HEK293 (cell line): ENCODE measurements around the gene HIPK2.

ENCODE experiments used
- CTCF ChIA-PET: fragments of 350-600 bp; formaldehyde crosslinking; extraction: SDS; loops from one replicate; lab custom pipeline; 2021; ENCODE audit warnings: antibody characterized with exemption; lab: Yijun Ruan, JAX
- POLR2A ChIA-PET: fragments of 300-600 bp; formaldehyde crosslinking; extraction: SDS; loops from one replicate; lab custom pipeline; 2020; ENCODE audit warnings: antibody characterized with exemption, inconsistent platforms; lab: Yijun Ruan, JAX
- H3K27ac ChIP-seq: fragments of 200-500 bp; sonication (Bioruptor generic); 2 replicates; pipeline ENCODE4 v1.5.1; 2014; ENCODE audit warnings: low read depth, low read length, control low read depth, inconsistent platforms; ENCODE audit errors: extremely low read depth
- H3K36me3 ChIP-seq, 2 experiments: fragments of 200-500 bp in 1 of 2; sonication (Bioruptor generic) in 1 of 2; 1 replicate in 1 of 2; 2 replicates in 1 of 2; pipeline ENCODE4 v1.5.1; 2014 to 2017; ENCODE audit warnings: inconsistent platforms in 2 of 2, low read length in 2 of 2; ENCODE audit not compliant: control insufficient read depth in 2 of 2, insufficient read depth in 1 of 2
- H3K4me1 ChIP-seq: fragments of 200-500 bp; sonication (Bioruptor generic); 2 replicates; pipeline ENCODE4 v1.5.1; 2014; ENCODE audit warnings: mild to moderate bottlenecking, low read length, inconsistent platforms; ENCODE audit not compliant: control insufficient read depth, insufficient read depth
- H3K4me3 ChIP-seq: 2 replicates; pipeline ENCODE4 v1.5.1; 2011; ENCODE audit warnings: low read depth, mild to moderate bottlenecking, control low read depth, low read length, moderate library complexity
- H3K9me3 ChIP-seq: fragments of 200-500 bp; sonication (Bioruptor generic); 2 replicates; pipeline ENCODE4 v1.5.1; 2014; ENCODE audit warnings: low read depth, low read length, inconsistent platforms; ENCODE audit not compliant: control insufficient read depth, insufficient read depth
- AEBP2 ChIP-seq: fragments of 450-650 bp; formaldehyde crosslinking; IDR thresholded peaks from 2 replicates; pipeline ENCODE4 v1.5.1; 2016; ENCODE audit warnings: missing biosample characterization, missing genetic modification characterization, borderline replicate concordance
- BCL11B ChIP-seq: fragments of 450-650 bp; formaldehyde crosslinking; IDR thresholded peaks from 2 replicates; pipeline ENCODE4 v1.5.1; 2016; ENCODE audit warnings: low read depth, missing biosample characterization, missing genetic modification characterization
- OSR2 ChIP-seq: fragments of 450-650 bp; formaldehyde crosslinking; IDR thresholded peaks from 2 replicates; pipeline ENCODE4 v1.5.1; 2016; ENCODE audit warnings: missing biosample characterization, missing genetic modification characterization
- PRDM6 ChIP-seq: fragments of 450-650 bp; formaldehyde crosslinking; IDR thresholded peaks from 2 replicates; pipeline ENCODE4 v1.5.1; 2017; ENCODE audit warnings: missing biosample characterization, missing genetic modification characterization
- ZBTB1 ChIP-seq: fragments of 450-650 bp; formaldehyde crosslinking; IDR thresholded peaks from 2 replicates; pipeline ENCODE4 v1.5.1; 2016; ENCODE audit warnings: missing biosample characterization, missing genetic modification characterization
- ZBTB8A ChIP-seq: fragments of 450-650 bp; formaldehyde crosslinking; IDR thresholded peaks from 2 replicates; pipeline ENCODE4 v1.5.1; 2016; ENCODE audit warnings: missing biosample characterization, missing genetic modification characterization
- ZNF2 ChIP-seq: fragments of 450-650 bp; formaldehyde crosslinking; IDR thresholded peaks from 2 replicates; pipeline ENCODE4 v1.5.1; 2016; ENCODE audit warnings: missing biosample characterization, missing genetic modification characterization
- ZNF211 ChIP-seq: fragments of 450-650 bp; formaldehyde crosslinking; IDR thresholded peaks from 2 replicates; pipeline ENCODE4 v1.5.1; 2016; ENCODE audit warnings: low read depth, missing biosample characterization, missing genetic modification characterization
- ZNF341 ChIP-seq: fragments of 450-650 bp; formaldehyde crosslinking; IDR thresholded peaks from 2 replicates; pipeline ENCODE4; 2016; ENCODE audit warnings: low read depth, missing biosample characterization, missing genetic modification characterization
- ZNF416 ChIP-seq: fragments of 450-650 bp; formaldehyde crosslinking; IDR thresholded peaks from 2 replicates; pipeline ENCODE4 v1.5.1; 2016; ENCODE audit warnings: missing biosample characterization, missing genetic modification characterization
- ZNF423 ChIP-seq: fragments of 450-650 bp; formaldehyde crosslinking; IDR thresholded peaks from 2 replicates; pipeline ENCODE4 v1.5.1; 2016; ENCODE audit warnings: missing biosample characterization, missing genetic modification characterization
- ZNF530 ChIP-seq: fragments of 450-650 bp; formaldehyde crosslinking; IDR thresholded peaks from 2 replicates; pipeline ENCODE4 v1.5.1; 2016; ENCODE audit warnings: low read depth, missing biosample characterization, missing genetic modification characterization
- ZNF610 ChIP-seq: fragments of 450-650 bp; formaldehyde crosslinking; IDR thresholded peaks from 2 replicates; pipeline ENCODE4 v1.5.1; 2016; ENCODE audit warnings: missing biosample characterization, missing genetic modification characterization, borderline replicate concordance
- ZNF629 ChIP-seq: fragments of 450-650 bp; formaldehyde crosslinking; IDR thresholded peaks from 2 replicates; pipeline ENCODE4 v1.5.1; 2017; ENCODE audit warnings: missing biosample characterization, missing genetic modification characterization
- ZNF701 ChIP-seq: fragments of 450-650 bp; formaldehyde crosslinking; IDR thresholded peaks from 2 replicates; pipeline ENCODE4 v1.5.1; 2016; ENCODE audit warnings: missing biosample characterization, missing genetic modification characterization
- ZNF768 ChIP-seq: fragments of 450-650 bp; formaldehyde crosslinking; IDR thresholded peaks from 2 replicates; pipeline ENCODE4 v1.5.1; 2018; ENCODE audit warnings: missing biosample characterization, mild to moderate bottlenecking, missing genetic modification characterization
- ZNF843 ChIP-seq: fragments of 450-650 bp; formaldehyde crosslinking; IDR thresholded peaks from 2 replicates; pipeline ENCODE4 v1.5.1; 2016; ENCODE audit warnings: missing biosample characterization, missing genetic modification characterization
- ZXDB ChIP-seq: fragments of 450-650 bp; formaldehyde crosslinking; IDR thresholded peaks from 2 replicates; pipeline ENCODE4 v1.5.1; 2016; ENCODE audit warnings: missing biosample characterization, missing genetic modification characterization
- TF ChIP-seq, protein P1 (sequence below): fragments of 450-650 bp; formaldehyde crosslinking; IDR thresholded peaks from 2 replicates; pipeline ENCODE4 v1.5.1; 2016; ENCODE audit warnings: missing biosample characterization, missing genetic modification characterization
- TF ChIP-seq, protein P2 (sequence below): IDR thresholded peaks from 2 replicates; pipeline ENCODE4 v1.6.1; 2011; ENCODE audit warnings: mild to moderate bottlenecking, low read depth, low read length, borderline replicate concordance
- TF ChIP-seq, protein P3 (sequence below): fragments of 450-650 bp; IDR thresholded peaks from 2 replicates; pipeline ENCODE4 v1.5.1; 2018; ENCODE audit warnings: missing biosample characterization, missing genetic modification characterization
- TF ChIP-seq, protein P4 (sequence below): fragments of 450-650 bp; formaldehyde crosslinking; IDR thresholded peaks from 2 replicates; pipeline ENCODE4 v1.5.1; 2016; ENCODE audit warnings: missing biosample characterization, missing genetic modification characterization

Gene HIPK2

GRCh38 chr7:139721417-139721816, 56.4 kb downstream of the HIPK2 start:
- no peaks in the 10 kb centered on the region for H3K9me3 ChIP-seq
- peaks cover 12% of the 10 kb centered on the region for H3K4me1 ChIP-seq
- CTCF ChIA-PET: no interaction called here

GRCh38 chr7:139720705-139721231, 57.0 kb downstream of the HIPK2 start:
- TF ChIP-seq, protein P1, sequence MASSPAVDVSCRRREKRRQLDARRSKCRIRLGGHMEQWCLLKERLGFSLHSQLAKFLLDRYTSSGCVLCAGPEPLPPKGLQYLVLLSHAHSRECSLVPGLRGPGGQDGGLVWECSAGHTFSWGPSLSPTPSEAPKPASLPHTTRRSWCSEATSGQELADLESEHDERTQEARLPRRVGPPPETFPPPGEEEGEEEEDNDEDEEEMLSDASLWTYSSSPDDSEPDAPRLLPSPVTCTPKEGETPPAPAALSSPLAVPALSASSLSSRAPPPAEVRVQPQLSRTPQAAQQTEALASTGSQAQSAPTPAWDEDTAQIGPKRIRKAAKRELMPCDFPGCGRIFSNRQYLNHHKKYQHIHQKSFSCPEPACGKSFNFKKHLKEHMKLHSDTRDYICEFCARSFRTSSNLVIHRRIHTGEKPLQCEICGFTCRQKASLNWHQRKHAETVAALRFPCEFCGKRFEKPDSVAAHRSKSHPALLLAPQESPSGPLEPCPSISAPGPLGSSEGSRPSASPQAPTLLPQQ: 0 out of 2 replicates have a peak, but pooled peaks have one; percentile 23
- no peak for TF ChIP-seq ZBTB1 (tag by site-specific recombination)
- peak; percentile 90 for TF ChIP-seq ZNF341 (tag by site-specific recombination)
- 0 out of 2 replicates have a peak, but pooled peaks have one; percentile 21 for TF ChIP-seq ZNF768 (tag by site-specific recombination)
- peak; percentile 71 for TF ChIP-seq PRDM6 (tag by site-specific recombination)
- TF ChIP-seq ZXDB (tag by site-specific recombination): 0 out of 2 replicates have a peak, but pooled peaks have one; percentile 35
- no peak for TF ChIP-seq AEBP2 (tag by site-specific recombination)
- 0 out of 2 replicates have a peak, but pooled peaks have one; percentile 27 for TF ChIP-seq OSR2 (tag by site-specific recombination)
- TF ChIP-seq, all 188 proteins: peak for 6
- Histone ChIP-seq H3K27ac (no peak overlapping the region), H3K4me1 (peaks cover 12% of the 10 kb centered on the region), H3K9me3 (no peaks in the 10 kb centered on the region), H3K36me3 (peaks cover 0 to 11% of the 10 kb centered on the region in 2 experiments; a peak in 1 of 3 replicates), H3K4me3 (no peak overlapping the region)
- ChIA-PET CTCF (interaction anchor here (0.6 kb wide), 1 partner anchor 141 kb away, joined by 3 read pairs; no protein-coding TSS in a partner anchor), POLR2A (no interaction called here)

More at GRCh38 chr7:139721417-139721816, 56.4 kb downstream of the HIPK2 start:
- no peak for TF ChIP-seq ZNF416
- TF ChIP-seq ZNF211 (tag by site-specific recombination): no peak
- no peak for TF ChIP-seq ZNF423 (tag by site-specific recombination)
- no peak for TF ChIP-seq ZNF701 (tag by site-specific recombination)
- TF ChIP-seq, protein P2, sequence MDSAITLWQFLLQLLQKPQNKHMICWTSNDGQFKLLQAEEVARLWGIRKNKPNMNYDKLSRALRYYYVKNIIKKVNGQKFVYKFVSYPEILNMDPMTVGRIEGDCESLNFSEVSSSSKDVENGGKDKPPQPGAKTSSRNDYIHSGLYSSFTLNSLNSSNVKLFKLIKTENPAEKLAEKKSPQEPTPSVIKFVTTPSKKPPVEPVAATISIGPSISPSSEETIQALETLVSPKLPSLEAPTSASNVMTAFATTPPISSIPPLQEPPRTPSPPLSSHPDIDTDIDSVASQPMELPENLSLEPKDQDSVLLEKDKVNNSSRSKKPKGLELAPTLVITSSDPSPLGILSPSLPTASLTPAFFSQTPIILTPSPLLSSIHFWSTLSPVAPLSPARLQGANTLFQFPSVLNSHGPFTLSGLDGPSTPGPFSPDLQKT: no peak
- no peak for TF ChIP-seq ZXDB (tag by site-specific recombination)
- TF ChIP-seq, protein P3, sequence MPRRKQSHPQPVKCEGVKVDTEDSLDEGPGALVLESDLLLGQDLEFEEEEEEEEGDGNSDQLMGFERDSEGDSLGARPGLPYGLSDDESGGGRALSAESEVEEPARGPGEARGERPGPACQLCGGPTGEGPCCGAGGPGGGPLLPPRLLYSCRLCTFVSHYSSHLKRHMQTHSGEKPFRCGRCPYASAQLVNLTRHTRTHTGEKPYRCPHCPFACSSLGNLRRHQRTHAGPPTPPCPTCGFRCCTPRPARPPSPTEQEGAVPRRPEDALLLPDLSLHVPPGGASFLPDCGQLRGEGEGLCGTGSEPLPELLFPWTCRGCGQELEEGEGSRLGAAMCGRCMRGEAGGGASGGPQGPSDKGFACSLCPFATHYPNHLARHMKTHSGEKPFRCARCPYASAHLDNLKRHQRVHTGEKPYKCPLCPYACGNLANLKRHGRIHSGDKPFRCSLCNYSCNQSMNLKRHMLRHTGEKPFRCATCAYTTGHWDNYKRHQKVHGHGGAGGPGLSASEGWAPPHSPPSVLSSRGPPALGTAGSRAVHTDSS (tag by site-specific recombination): no peak
- TF ChIP-seq ZNF610 (tag by site-specific recombination): no peak
- no peak for TF ChIP-seq BCL11B (tag by site-specific recombination)
- no peak for TF ChIP-seq ZBTB8A (tag by site-specific recombination)
- TF ChIP-seq ZNF530 (tag by site-specific recombination): no peak
- TF ChIP-seq ZNF2 (tag by site-specific recombination): no peak
- TF ChIP-seq, protein P4, sequence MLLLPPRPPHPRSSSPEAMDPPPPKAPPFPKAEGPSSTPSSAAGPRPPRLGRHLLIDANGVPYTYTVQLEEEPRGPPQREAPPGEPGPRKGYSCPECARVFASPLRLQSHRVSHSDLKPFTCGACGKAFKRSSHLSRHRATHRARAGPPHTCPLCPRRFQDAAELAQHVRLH (tag by site-specific recombination): no peak
- TF ChIP-seq ZNF629 (tag by site-specific recombination): no peak
- TF ChIP-seq OSR2 (tag by site-specific recombination): no peak
- no peak for TF ChIP-seq ZNF843
- Histone ChIP-seq H3K4me3 (no peak overlapping the region), H3K36me3 (peaks cover 0 to 5% of the 10 kb centered on the region in 2 experiments; a peak in 1 of 3 replicates), H3K27ac (no peak overlapping the region)
- POLR2A ChIA-PET: no interaction called here
